IPS DF 6.9 (cell line): ENCODE data around the gene ARPIN.
"Not testable (repeated sequence)": the region's sequence is repeated elsewhere in the genome, so short reads cannot be mapped to it uniquely, and the experiment has no call there.

Experiments
- DNase-seq: peaks from one replicate; pipeline ENCODE4 v3.0.0-alpha.2; 2013; ENCODE audit warnings: low read depth, low spot score
- H3K27ac ChIP-seq: one replicate; pipeline ENCODE4 v1.5.1; 2013; ENCODE audit warnings: low read length, control low read depth
- H3K27me3 ChIP-seq: 2 replicates; pipeline ENCODE4 v1.6.1; 2013; ENCODE audit warnings: mild to moderate bottlenecking, low read length; ENCODE audit not compliant: control insufficient read depth, insufficient read depth
- H3K36me3 ChIP-seq: 2 replicates; pipeline ENCODE4 v1.6.1; 2013; ENCODE audit warnings: low read length; ENCODE audit not compliant: control insufficient read depth, insufficient read depth
- H3K4me1 ChIP-seq: 2 replicates; pipeline ENCODE4 v1.6.1; 2013; ENCODE audit warnings: low read length; ENCODE audit not compliant: control insufficient read depth, insufficient read depth
- H3K4me3 ChIP-seq: 2 replicates; pipeline ENCODE4 v1.5.1; 2013; ENCODE audit warnings: mild to moderate bottlenecking, low read length
- H3K9me3 ChIP-seq: 2 replicates; pipeline ENCODE4 v1.6.1; 2013; ENCODE audit warnings: low read length, inconsistent platforms; ENCODE audit not compliant: control insufficient read depth, insufficient read depth
- WGBS: extraction: QIAGEN DNeasy Blood & Tissue Kit; methylation state at CpG from one replicate; pipeline ENCODE4 v1.1.7; 2013; ENCODE audit warnings: mixed read lengths, missing lambda C conversion rate; ENCODE audit not compliant: insufficient read length, insufficient coverage; 5-methylcytosine and 5-hydroxymethylcytosine counted together

ARPIN gene

GRCh38 chr15:89860891-89861290, 51.9 kb downstream of the ARPIN start:
- no peak overlapping the region for H3K4me3 ChIP-seq
- peaks cover 3% of the 10 kb centered on the region; the same call in 1 of the 2 replicates for H3K36me3 ChIP-seq
- WGBS, result no CpG with 5 or more reads among the region's 2 CpGs
- no peak overlapping the region for H3K27ac ChIP-seq
- no peak for DNase-seq
- H3K9me3 ChIP-seq, result no peaks in the 10 kb centered on the region
- no peaks in the 10 kb centered on the region for H3K27me3 ChIP-seq
- H3K4me1 ChIP-seq, result no peaks in the 10 kb centered on the region

- WGBS, result no CpG with 5 or more reads among the region's 3 CpGs
- no peak overlapping the region for H3K27ac ChIP-seq
- no peaks in the 10 kb centered on the region for H3K27me3 ChIP-seq
- H3K4me3 ChIP-seq, result no peak overlapping the region
- H3K9me3 ChIP-seq, result no peaks in the 10 kb centered on the region
- H3K4me1 ChIP-seq, result no peaks in the 10 kb centered on the region
- DNase-seq, result no peak
- H3K36me3 ChIP-seq, result peaks cover 3% of the 10 kb centered on the region; the same call in 1 of the 2 replicates
These were observed 52.3 kb downstream of the ARPIN start for GRCh38 chr15:89860431-89860830.

GRCh38 chr15:89858661-89859458, 53.9 kb downstream of the ARPIN start:
- DNase-seq, result no peak
- peaks cover 3% of the 10 kb centered on the region; the same call in 1 of the 2 replicates for H3K36me3 ChIP-seq
- no peak overlapping the region for H3K4me3 ChIP-seq
- H3K27me3 ChIP-seq, result no peaks in the 10 kb centered on the region
- no CpG with 5 or more reads among the region's 9 CpGs for WGBS
- no peak overlapping the region for H3K27ac ChIP-seq
- no peaks in the 10 kb centered on the region for H3K4me1 ChIP-seq
- no peaks in the 10 kb centered on the region for H3K9me3 ChIP-seq

GRCh38 chr15:89857673-89858072, 55.1 kb downstream of the ARPIN start:
- H3K27ac ChIP-seq, result no peak overlapping the region
- no peaks in the 10 kb centered on the region for H3K4me1 ChIP-seq
- H3K36me3 ChIP-seq, result peaks cover 3% of the 10 kb centered on the region; the same call in 1 of the 2 replicates
- no peaks in the 10 kb centered on the region for H3K9me3 ChIP-seq
- WGBS, result no CpG with 5 or more reads among the region's 3 CpGs
- DNase-seq, result no peak
- no peaks in the 10 kb centered on the region for H3K27me3 ChIP-seq
- H3K4me3 ChIP-seq, result no peak overlapping the region

GRCh38 chr15:89855948-89856347, 56.8 kb downstream of the ARPIN start:
- H3K9me3 ChIP-seq, result no peaks in the 10 kb centered on the region
- H3K4me1 ChIP-seq, result no peaks in the 10 kb centered on the region
- no peak for DNase-seq
- H3K27ac ChIP-seq, result no peak overlapping the region
- H3K4me3 ChIP-seq, result no peak overlapping the region
- no CpG with 5 or more reads among the region's 3 CpGs for WGBS
- no peaks in the 10 kb centered on the region for H3K27me3 ChIP-seq
- peaks cover 3% of the 10 kb centered on the region; the same call in 1 of the 2 replicates for H3K36me3 ChIP-seq

- not testable (repeated sequence) for H3K4me3 ChIP-seq, H3K36me3 ChIP-seq, H3K27ac ChIP-seq, H3K4me1 ChIP-seq, H3K27me3 ChIP-seq, H3K9me3 ChIP-seq, DNase-seq
- WGBS, result no CpG with 5 or more reads among the region's 17 CpGs
These were observed 57.9 kb downstream of the ARPIN start for GRCh38 chr15:89854863-89855262.

GRCh38 chr15:89852342-89852995, 60.3 kb downstream of the ARPIN start:
- H3K27ac ChIP-seq, result no peak overlapping the region
- no peak for DNase-seq
- H3K4me1 ChIP-seq, result no peaks in the 10 kb centered on the region
- no peaks in the 10 kb centered on the region for H3K9me3 ChIP-seq
- peaks cover 3% of the 10 kb centered on the region; the same call in 1 of the 2 replicates for H3K36me3 ChIP-seq
- WGBS, result no CpG with 5 or more reads among the region's 3 CpGs
- H3K4me3 ChIP-seq, result no peak overlapping the region
- H3K27me3 ChIP-seq, result no peaks in the 10 kb centered on the region

- H3K9me3 ChIP-seq, result no peaks in the 10 kb centered on the region
- no peaks in the 10 kb centered on the region for H3K4me1 ChIP-seq
- H3K36me3 ChIP-seq, result peaks cover 3% of the 10 kb centered on the region; the same call in 1 of the 2 replicates
- WGBS, result no CpG with 5 or more reads among the region's 5 CpGs
- H3K27me3 ChIP-seq, result no peaks in the 10 kb centered on the region
- no peak for DNase-seq
- no peak overlapping the region for H3K4me3 ChIP-seq
- no peak overlapping the region for H3K27ac ChIP-seq
These were observed 60.9 kb downstream of the ARPIN start for GRCh38 chr15:89851673-89852341.

GRCh38 chr15:89848970-89849292, 63.8 kb downstream of the ARPIN start:
- Histone ChIP-seq H3K27me3 (no peaks in the 10 kb centered on the region), H3K27ac (no peak overlapping the region), H3K9me3 (no peaks in the 10 kb centered on the region), H3K36me3 (no peaks in the 10 kb centered on the region), H3K4me1 (no peaks in the 10 kb centered on the region), H3K4me3 (no peak overlapping the region)
- no CpG with 5 or more reads among the region's 2 CpGs for WGBS
- DNase-seq, result no peak

GRCh38 chr15:89847101-89847500, 65.7 kb downstream of the ARPIN start:
- H3K36me3 ChIP-seq, result no peaks in the 10 kb centered on the region
- H3K27ac ChIP-seq, result no peak overlapping the region
- WGBS, result no CpG with 5 or more reads among the region's 2 CpGs
- no peak overlapping the region for H3K4me3 ChIP-seq
- H3K27me3 ChIP-seq, result no peaks in the 10 kb centered on the region
- no peaks in the 10 kb centered on the region for H3K9me3 ChIP-seq
- H3K4me1 ChIP-seq, result no peaks in the 10 kb centered on the region
- DNase-seq, result no peak
